LNCAP (cell line): ENCODE results near the gene DDX5.
A peak's percentile ranks its signal among the peaks of the same experiment; 100 is the strongest.

Experiments used
- TF ChIP-seq, protein P1 (sequence below): fragments of 450-650 bp; IDR thresholded peaks from 2 replicates; pipeline ENCODE4 v1.5.1; 2017; ENCODE audit warnings: mild to moderate bottlenecking

Gene DDX5

DNA sequence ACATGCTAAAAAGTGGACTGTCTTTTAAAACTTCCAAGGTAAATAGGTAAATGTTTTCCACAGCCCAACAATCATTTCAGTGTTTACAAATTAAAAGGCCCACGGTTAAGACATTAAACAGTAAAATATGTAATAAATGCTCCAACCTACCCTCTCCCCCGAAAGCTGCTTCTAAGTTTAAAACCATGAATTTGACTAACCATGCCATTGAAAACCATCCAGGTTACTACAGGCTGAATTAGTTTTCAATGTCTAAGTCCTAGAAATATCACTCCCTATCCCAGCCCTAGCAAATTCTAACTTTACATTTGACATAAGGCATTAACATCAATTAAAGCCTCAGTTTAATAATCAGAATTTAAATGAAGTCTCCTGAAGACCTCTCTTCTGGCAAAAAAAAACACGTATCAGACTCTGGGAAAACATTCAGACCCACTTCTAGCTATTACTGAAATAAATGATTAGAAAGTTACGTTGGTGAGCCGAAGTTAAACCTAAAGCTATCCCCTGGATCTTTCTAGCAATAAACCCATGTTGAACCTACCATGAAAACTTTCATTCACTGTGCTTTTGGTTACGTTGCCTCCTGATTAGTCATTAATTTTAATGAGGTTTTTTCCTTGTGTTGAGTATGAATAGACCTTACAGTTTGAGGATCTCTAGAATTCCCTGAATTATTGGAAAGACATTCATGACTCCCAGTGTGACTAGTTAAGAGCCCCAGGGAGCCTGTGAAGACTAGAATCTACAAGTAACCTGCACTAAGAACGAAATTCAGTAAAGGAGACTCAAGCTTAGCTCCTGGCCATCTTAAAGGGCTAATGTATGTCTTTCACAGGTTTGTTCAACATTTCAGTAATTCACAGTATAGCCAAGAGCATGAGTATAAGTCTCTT is 7.5 kb downstream of the DDX5 start:
- TF ChIP-seq, protein P1, sequence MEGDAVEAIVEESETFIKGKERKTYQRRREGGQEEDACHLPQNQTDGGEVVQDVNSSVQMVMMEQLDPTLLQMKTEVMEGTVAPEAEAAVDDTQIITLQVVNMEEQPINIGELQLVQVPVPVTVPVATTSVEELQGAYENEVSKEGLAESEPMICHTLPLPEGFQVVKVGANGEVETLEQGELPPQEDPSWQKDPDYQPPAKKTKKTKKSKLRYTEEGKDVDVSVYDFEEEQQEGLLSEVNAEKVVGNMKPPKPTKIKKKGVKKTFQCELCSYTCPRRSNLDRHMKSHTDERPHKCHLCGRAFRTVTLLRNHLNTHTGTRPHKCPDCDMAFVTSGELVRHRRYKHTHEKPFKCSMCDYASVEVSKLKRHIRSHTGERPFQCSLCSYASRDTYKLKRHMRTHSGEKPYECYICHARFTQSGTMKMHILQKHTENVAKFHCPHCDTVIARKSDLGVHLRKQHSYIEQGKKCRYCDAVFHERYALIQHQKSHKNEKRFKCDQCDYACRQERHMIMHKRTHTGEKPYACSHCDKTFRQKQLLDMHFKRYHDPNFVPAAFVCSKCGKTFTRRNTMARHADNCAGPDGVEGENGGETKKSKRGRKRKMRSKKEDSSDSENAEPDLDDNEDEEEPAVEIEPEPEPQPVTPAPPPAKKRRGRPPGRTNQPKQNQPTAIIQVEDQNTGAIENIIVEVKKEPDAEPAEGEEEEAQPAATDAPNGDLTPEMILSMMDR: no peak

DNA sequence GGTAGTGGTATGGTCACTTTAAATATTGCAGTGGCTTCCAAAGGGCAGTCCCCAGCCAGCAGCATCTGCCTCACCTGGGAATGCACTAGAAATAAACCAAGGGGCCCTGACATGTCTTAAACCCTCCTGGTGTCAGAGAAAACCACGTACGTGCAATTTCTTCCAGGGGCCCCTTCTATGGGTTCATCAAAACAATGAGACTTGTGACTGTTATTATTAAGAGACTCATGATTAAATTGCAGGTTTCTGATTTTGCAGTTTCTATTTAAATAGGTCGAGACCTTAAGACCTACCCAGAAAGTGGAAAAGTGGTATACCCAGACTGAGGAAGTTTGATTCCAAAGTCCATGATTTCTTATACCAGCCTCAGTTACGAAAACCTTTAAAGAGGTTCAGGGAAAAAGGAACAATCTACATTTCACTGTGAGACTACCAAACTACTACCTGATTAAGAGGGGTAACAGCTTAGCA is 8.5 kb downstream of the DDX5 start:
- TF ChIP-seq, protein P1: no peak

DNA sequence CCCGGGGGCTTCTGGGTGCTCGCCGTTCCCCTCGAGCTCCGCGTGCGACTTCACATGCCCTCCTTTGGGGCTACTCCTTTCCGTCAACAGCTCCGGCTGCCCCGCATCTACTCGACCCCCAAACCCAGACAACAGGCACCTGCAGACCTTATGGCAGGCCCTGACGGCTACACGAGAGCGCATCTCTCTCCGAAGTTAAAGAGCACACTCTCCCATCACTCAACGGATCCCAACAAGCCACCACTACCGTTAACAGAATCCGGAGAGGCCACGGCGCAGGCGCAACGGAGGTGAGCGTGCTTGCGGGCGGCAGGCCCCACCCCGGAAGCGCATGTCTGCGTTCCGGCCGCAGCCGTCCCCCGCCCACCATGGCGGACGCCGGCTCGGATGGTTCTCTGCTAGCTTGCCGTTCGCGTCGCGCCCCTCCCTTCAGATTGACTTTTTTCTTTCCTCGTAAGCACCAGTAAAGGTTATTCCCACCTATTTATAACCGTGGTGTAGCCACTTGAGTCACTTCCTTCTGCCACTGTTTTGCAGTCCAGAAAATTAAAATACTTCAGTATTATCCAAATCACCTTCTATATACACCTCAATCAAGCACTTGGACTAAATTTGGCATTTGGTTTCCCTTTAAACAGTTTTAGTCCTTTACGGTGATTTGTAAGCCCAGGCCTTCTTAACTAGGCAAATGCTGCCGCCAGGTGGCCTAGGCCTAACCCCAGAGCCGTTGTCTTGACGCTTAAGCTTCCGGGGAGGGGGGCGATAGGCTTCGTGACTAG is 9.1 kb downstream of the DDX5 start, which contains the start of gene POLG2:
TSS of gene POLG2 (minus strand) at position 269 of the 779 bp plus-strand sequence. CDS start at position 183, 86 bp downstream.
- TF ChIP-seq, protein P1: peak; percentile 46; the same call in 1 of the 2 replicates

DNA sequence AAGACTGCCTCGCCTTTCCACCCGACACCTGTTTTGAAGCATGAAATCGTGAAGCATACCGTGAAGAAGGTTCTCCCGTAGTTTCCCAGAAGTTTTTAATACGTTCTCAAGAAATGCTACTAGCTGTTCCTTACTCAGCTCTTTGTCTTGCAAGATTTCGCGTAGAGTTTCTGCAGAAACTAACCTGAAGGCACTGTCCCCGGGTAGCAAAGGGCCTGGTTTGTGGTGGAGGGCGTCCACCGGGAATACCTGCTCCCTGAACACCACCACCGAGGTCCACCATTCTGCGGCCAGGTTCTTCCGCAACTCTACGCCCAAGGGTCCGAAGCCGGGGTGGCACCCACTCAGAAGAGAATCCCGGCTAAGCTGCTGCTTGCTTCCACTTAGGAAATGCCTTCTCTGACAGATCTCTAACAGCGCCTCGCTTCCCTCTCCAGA is 9.7 kb downstream of the DDX5 start:
- TF ChIP-seq, protein P1: no peak

DNA sequence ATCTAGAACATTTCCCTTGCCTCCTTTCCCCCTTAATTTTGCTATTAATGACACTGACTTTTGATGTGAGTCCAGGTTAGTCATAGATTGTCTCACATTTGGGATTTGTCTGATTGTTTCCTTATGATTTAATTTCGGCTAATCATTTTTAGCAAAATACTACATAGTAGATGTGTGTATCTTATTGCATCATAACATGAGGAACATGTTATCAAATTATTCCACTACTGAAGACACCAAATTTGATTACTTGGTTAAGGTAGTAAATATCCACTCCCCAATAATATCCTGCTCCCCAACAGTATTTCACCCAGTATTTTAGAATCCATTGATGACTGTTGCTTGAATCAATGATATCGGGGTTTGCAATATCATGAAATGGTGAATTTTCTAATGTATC is 12.0 kb downstream of the DDX5 start:
- TF ChIP-seq, protein P1: no peak

DNA sequence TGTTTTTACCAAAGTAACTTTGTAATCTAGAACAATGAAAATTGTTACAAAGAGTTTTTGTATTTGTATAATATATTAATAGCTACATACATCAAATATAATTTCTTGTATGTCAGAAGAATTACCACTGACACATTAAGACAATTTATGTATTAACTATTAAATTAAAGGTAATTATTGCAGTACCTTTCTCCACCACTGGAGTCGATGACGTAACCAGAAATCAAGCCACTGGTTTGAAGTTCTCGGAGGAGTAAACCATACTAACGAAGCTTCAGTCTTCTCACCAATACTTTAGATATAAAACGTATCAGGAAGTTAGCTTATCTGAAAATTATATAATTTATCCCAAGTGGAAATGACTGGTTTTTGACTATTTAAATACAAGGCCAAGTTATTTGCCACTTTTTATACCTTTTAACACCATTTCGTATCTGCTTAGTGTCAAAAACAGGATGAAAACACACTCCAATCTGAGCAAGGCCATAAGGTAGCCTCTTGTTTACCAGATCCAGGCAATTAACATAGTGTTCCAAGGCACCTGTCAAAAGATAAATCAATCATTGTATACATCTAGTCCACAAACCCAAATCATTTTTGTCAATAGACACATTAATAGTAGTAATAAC is 13.5 kb downstream of the DDX5 start:
- TF ChIP-seq, protein P1: peak; percentile 40

DNA sequence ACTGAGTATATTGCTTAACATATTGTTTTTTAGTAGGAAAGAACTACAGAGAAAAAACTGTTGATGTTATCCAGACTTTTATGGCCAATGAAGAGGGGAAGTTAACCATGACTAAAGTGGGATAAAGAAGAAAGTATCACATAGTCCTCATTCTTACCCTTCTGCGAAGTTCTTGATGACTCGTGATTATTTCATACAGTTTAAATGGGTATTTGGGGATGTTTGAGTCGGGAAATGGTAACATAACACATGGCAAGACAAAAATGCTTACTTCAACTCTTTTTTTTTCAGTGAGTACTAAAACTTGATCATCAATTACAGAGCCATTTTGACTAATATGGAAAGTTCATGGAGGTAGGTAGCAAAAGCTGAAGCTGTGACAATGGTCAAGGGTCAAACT is 14.1 kb downstream of the DDX5 start:
- TF ChIP-seq, protein P1: no peak
